Activated CD4-positive, alpha-beta T cell treated with anti-CD3 and anti-CD28 coated beads, Interleukin-2, amount 50 U/mL, for 48 hours (primary cell): ENCODE measurements around the gene SUMO3.

ENCODE experiments used
- DNase-seq, 2 experiments: peaks; one replicate each; pipeline ENCODE4 v3.0.0-alpha.2; 2020

The SUMO3 gene

GRCh38 chr21:44828362-44829056 lies 10.6 kb upstream of the SUMO3 start:
- DNase-seq, result no peak

GRCh38 chr21:44823179-44823660 lies 5.4 kb upstream of the SUMO3 start:
- no peak for DNase-seq

GRCh38 chr21:44822484-44823178 lies 4.8 kb upstream of the SUMO3 start:
- no peak for DNase-seq

GRCh38 chr21:44820851-44821250 lies 3.0 kb upstream of the SUMO3 start:
- DNase-seq, result no peak

GRCh38 chr21:44819283-44820243 lies 1.7 kb upstream of the SUMO3 start:
- no peak for DNase-seq

- DNase-seq, result no peak
Measured at GRCh38 chr21:44818640-44819011, 764 bp upstream of the SUMO3 start.

- DNase-seq, result peak; percentile 93 to 94
Measured at GRCh38 chr21:44817506-44817880, 369 bp downstream of the SUMO3 start.

GRCh38 chr21:44816761-44817505 lies 929 bp downstream of the SUMO3 start:
- DNase-seq, result no peak

GRCh38 chr21:44815852-44816628 lies 1.8 kb downstream of the SUMO3 start:
- DNase-seq, result no peak

- no peak for DNase-seq
Measured at GRCh38 chr21:44815225-44815624, 2.6 kb downstream of the SUMO3 start.

GRCh38 chr21:44814498-44815023 lies 3.3 kb downstream of the SUMO3 start:
- DNase-seq, result no peak

- DNase-seq, result no peak
Measured at GRCh38 chr21:44813727-44814126, 4.1 kb downstream of the SUMO3 start.

- no peak for DNase-seq
Measured at GRCh38 chr21:44813149-44813548, 4.7 kb downstream of the SUMO3 start.

- DNase-seq, result no peak
Measured at GRCh38 chr21:44812640-44813039, 5.2 kb downstream of the SUMO3 start.

GRCh38 chr21:44810779-44811178 lies 7.1 kb downstream of the SUMO3 start:
- no peak for DNase-seq

GRCh38 chr21:44805859-44806258 lies 12.0 kb downstream of the SUMO3 start:
- no peak for DNase-seq

- DNase-seq, result no peak
Measured at GRCh38 chr21:44805226-44805625, 12.6 kb downstream of the SUMO3 start.

GRCh38 chr21:44804762-44805161 lies 13.1 kb downstream of the SUMO3 start:
- DNase-seq, result no peak

GRCh38 chr21:44803651-44804050 lies 14.2 kb downstream of the SUMO3 start:
- no peak for DNase-seq

- peak in 1 of 2 experiments; percentile 11 for DNase-seq
Measured at GRCh38 chr21:44802396-44803153, 15.3 kb downstream of the SUMO3 start.
